ENCODE data around the gene SMPD3. TPM values are rescaled to one million over a fixed set of nuclear protein-coding genes. Genes with fewer than 3 reads are reported as not detected.

The SMPD3 gene
- total and polyA plus RNA-seq, 2 of the 8 experiments (the other 6 are each of a cell fraction or from before 2014, with no cell fraction given) = 0.39 to 1.3 TPM

DNA sequence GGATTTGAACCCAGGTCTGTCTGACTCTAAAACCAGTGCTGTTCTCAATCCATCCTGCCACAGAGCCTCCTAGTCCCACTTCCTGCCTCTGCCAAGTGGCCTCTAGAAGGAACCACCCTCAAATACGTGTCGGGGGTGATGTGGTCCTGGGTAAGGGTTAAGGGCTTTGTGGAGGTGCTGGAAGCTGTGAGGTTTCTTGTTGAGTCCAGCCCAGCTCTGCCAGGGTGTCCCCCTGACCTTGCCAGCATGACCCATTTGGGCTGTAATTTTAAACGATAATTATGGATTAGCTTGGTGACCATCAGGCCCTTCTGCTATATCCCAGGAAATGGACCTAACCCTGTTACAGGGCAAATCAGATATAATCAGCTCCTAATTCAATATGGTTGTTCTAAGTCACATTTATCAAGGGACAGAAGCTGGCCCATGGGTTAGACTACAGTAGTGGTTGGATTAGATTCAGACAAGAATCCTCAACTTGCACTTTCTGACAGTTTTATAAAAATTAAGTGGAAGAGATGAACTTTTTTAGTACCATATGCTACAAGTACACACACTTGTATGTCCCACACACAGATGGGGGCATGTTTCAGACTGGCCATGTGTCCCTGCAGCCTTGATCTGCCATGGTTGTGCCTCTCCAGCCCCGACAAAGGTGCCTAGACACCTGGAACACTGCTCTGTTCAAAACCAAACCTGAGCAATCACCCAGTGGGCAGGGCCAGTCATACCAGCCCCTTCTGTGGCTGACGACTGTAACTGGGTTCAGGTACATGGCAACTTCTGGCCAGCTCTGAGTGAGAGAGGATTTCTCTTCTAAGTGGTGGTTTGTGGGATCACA, 48.0 kb downstream of the SMPD3 start:
- Histone ChIP-seq H3K9me3 (ENCODE audit: insufficient read depth in 2 of 2, low read depth in 1 of 2, low read length in 1 of 2) (no peaks in the 10 kb centered on the region), H2AK5ac (ENCODE audit: low read depth, low read length) (no peak overlapping the region), H4K5ac (ENCODE audit: insufficient read length, low read depth, low read length) (no peak overlapping the region), H3K14ac (ENCODE audit: insufficient read length) (no peak overlapping the region), H2BK5ac (ENCODE audit: low read depth, low read length) (no peak overlapping the region), H2AFZ (ENCODE audit: low read length) (no peak overlapping the region), H3K9ac (replicated peaks in 1 of 4; ENCODE audit: extremely low read depth in 1 of 4, low read depth in 3 of 4, low read length in 3 of 4) (no peak overlapping the region), H4K8ac (ENCODE audit: extremely low read depth, insufficient read depth, low read length) (no peak overlapping the region), H2BK12ac (ENCODE audit: low read depth, low read length) (peak overlapping the region; percentile 71; the same call in 1 of the 2 replicates), H3K18ac (ENCODE audit: extremely low read depth, low read length) (no peak overlapping the region), H2BK15ac (ENCODE audit: low read length) (no peak overlapping the region), H3K27ac (ENCODE audit: low read depth, low read length) (no peak overlapping the region), H3K4ac (replicated peaks; ENCODE audit: insufficient read length, low read depth, low read length) (no peak overlapping the region), H4K20me1 (replicated peaks in 1 of 2; ENCODE audit: control insufficient read depth in 1 of 2, insufficient read depth in 2 of 2, low read length in 2 of 2) (peaks cover 0 to 2% of the 10 kb centered on the region in 2 experiments), H3K56ac (replicated peaks; ENCODE audit: insufficient read length, low read depth, low read length) (no peak overlapping the region), H3K79me1 (ENCODE audit: low read depth, low read length) (no peaks in the 10 kb centered on the region), H3K79me2 (ENCODE audit: control insufficient read depth in 1 of 2, insufficient read depth in 2 of 2, low read length in 2 of 2) (no peaks in the 10 kb centered on the region), H2BK120ac (replicated peaks; ENCODE audit: low read depth, low read length) (no peak overlapping the region), H3K27me3 (replicated peaks in 1 of 4; ENCODE audit: control insufficient read depth in 3 of 4, extremely low read depth in 1 of 4, insufficient read depth in 3 of 4, low read length in 3 of 4) (no peaks in the 10 kb centered on the region), H4K91ac (replicated peaks; ENCODE audit: insufficient read length, low read length) (no peak overlapping the region), H3K23ac (ENCODE audit: insufficient read length) (no peak overlapping the region), H3K36me3 (ENCODE audit: control insufficient read depth in 2 of 4, insufficient read depth in 4 of 4, low read length in 3 of 4) (no peaks in the 10 kb centered on the region), H3K4me1 (replicated peaks in 1 of 4; ENCODE audit: control insufficient read depth in 3 of 4, insufficient read depth in 4 of 4, low read length in 3 of 4) (peaks cover 0 to 11% (median 2%) of the 10 kb centered on the region in 4 experiments; a peak in 5 of 7 replicates), H2BK20ac (ENCODE audit: low read length) (peak overlapping the region; percentile 97; the same call in 1 of the 2 replicates), H3K4me2 (ENCODE audit: insufficient read depth in 1 of 2, low read depth in 2 of 2, low read length in 2 of 2) (no peak overlapping the region), H3K4me3 (ENCODE audit: extremely low read depth in 1 of 4, insufficient read depth in 2 of 4, low read depth in 3 of 4, low read length in 4 of 4) (no peak overlapping the region), H3K23me2 (ENCODE audit: low read depth, low read length) (no peaks in the 10 kb centered on the region)
- POLR2A ChIA-PET (ENCODE audit: partially characterized antibody) = interaction anchor here (1.2 kb wide), 1 partner anchor 8 kb away, joined by 4 read pairs; no protein-coding TSS in a partner anchor
- WGBS, 2 experiments (ENCODE audit: extremely low coverage in 1 of 2, insufficient coverage in 1 of 2, insufficient read length in 1 of 2, insufficient replicate concordance in 2 of 2, low coverage in 1 of 2, low lambda C conversion rate in 2 of 2, missing lambda C conversion rate in 1 of 2) = 89% methylated on average over 5 of the region's 5 CpGs; no CpG with 5 or more reads in 1 of the 2 experiments
- no peak for DNase-seq (ENCODE audit: low read depth in 1 of 2, low spot score in 2 of 2)
- no peak for FAIRE-seq
- CTCF ChIA-PET (ENCODE audit: partially characterized antibody) = interaction anchor here (0.8 to 5.8 kb wide), 10 partner anchors 8 to 52 kb away, joined by 3 to 26 read pairs (median 5); no protein-coding TSS in a partner anchor
- no peak for TF ChIP-seq RAD21 (IDR thresholded peaks at IDR 0.05 in 1 of 2, conservative IDR thresholded peaks at IDR 0.05 in 1 of 2; ENCODE audit: low read depth in 2 of 2, low read length in 2 of 2)
- no peak for TF ChIP-seq HDAC6 (IDR thresholded peaks at IDR 0.05; ENCODE audit: low read depth, low read length)
- TF ChIP-seq CTBP2 (IDR thresholded peaks at IDR 0.05; ENCODE audit: borderline replicate concordance, insufficient read depth, insufficient read length, low read length) = no peak
- no peak for TF ChIP-seq FOSL1 (IDR thresholded peaks at IDR 0.05; ENCODE audit: insufficient read depth, low read depth, low read length)
- no peak for TF ChIP-seq KDM5A (IDR thresholded peaks at IDR 0.05; ENCODE audit: low read length)
- TF ChIP-seq JUND (IDR thresholded peaks at IDR 0.05; ENCODE audit: low read length) = no peak
- TF ChIP-seq TCF12 (IDR thresholded peaks at IDR 0.05; ENCODE audit: low read depth, low read length) = no peak
- TF ChIP-seq BCL11A (IDR thresholded peaks at IDR 0.05; ENCODE audit: low read depth in 2 of 2, low read length in 2 of 2) = no peak
- no peak for TF ChIP-seq BACH1 (IDR thresholded peaks at IDR 0.05; ENCODE audit: low read length)
- no peak for TF ChIP-seq GTF2F1 (IDR thresholded peaks at IDR 0.05; ENCODE audit: borderline replicate concordance, low read depth, low read length)
- TF ChIP-seq PHF8 (conservative IDR thresholded peaks at IDR 0.05; ENCODE audit: low read depth, low read length) = no peak
- TF ChIP-seq ASH2L (IDR thresholded peaks at IDR 0.05; ENCODE audit: low read length) = no peak
